Naive thymus-derived CD4-positive, alpha-beta T cell (primary cell): ENCODE results near the gene ANKRD36C. TPM values are rescaled to one million over a fixed set of nuclear protein-coding genes. Genes with fewer than 3 reads are reported as not detected.
"Not testable (repeated sequence)": the region's sequence is repeated elsewhere in the genome, so short reads cannot be mapped to it uniquely, and the experiment has no call there.

Experiments
- ATAC-seq: fragments of 150-1000 bp; cut with Tn5 transposase; 2 replicates; pipeline ENCODE4 v1.10.0; 2021; ENCODE audit warnings: mild to moderate bottlenecking, moderate library complexity
- CTCF ChIA-PET: fragments of 350-600 bp; sonication (Branson Sonifier 250); formaldehyde crosslinking; loops from one replicate; lab custom pipeline; 2021; ENCODE audit warnings: antibody characterized with exemption; lab: Charles Lee
- POLR2A ChIA-PET: fragments of 350-600 bp; sonication (Branson Sonifier 250); formaldehyde crosslinking; loops from one replicate; lab custom pipeline; 2021; ENCODE audit warnings: antibody characterized with exemption, inconsistent platforms; lab: Charles Lee
- DNase-seq, 9 donors: peaks; one replicate each; pipeline versions ENCODE4 v3.0.0 to v3.0.0-alpha.2; 2020 to 2022; ENCODE audit warnings: mixed read lengths in 1 of 9
- H3K27ac ChIP-seq: one replicate; pipeline ENCODE4 v1.7.0; 2013; ENCODE audit warnings: mild to moderate bottlenecking, low read depth, low read length, moderate library complexity
- H3K27me3 ChIP-seq, 2 donors: one replicate each; pipeline ENCODE4 v1.7.0; 2013; ENCODE audit warnings: low read length in 2 of 2, mild to moderate bottlenecking in 2 of 2, moderate library complexity in 2 of 2; ENCODE audit not compliant: control insufficient read depth in 2 of 2, insufficient read depth in 2 of 2
- H3K36me3 ChIP-seq, 3 experiments: 1 replicate in 2 of 3; 2 replicates in 1 of 3; pipeline ENCODE4 v1.7.0; 2013; ENCODE audit warnings: low read length in 3 of 3, mild to moderate bottlenecking in 3 of 3, moderate library complexity in 1 of 3; ENCODE audit not compliant: insufficient read depth in 3 of 3, control insufficient read depth in 2 of 3
- H3K4me1 ChIP-seq, 2 donors: one replicate each; pipeline ENCODE4 v1.7.0; 2013; ENCODE audit warnings: low read length in 2 of 2, mild to moderate bottlenecking in 2 of 2, moderate library complexity in 1 of 2; ENCODE audit not compliant: control insufficient read depth in 2 of 2, insufficient read depth in 2 of 2
- H3K4me3 ChIP-seq: 2 replicates; pipeline ENCODE4 v1.7.0; 2013; ENCODE audit warnings: mild to moderate bottlenecking, low read length
- H3K9me3 ChIP-seq, 3 experiments: 1 replicate in 2 of 3; 2 replicates in 1 of 3; pipeline ENCODE4 v1.7.0; 2013; ENCODE audit warnings: low read length in 3 of 3; ENCODE audit not compliant: control insufficient read depth in 2 of 3
- H3K27ac Mint-ChIP-seq, 9 donors: one replicate each; pipeline ENCODE4 v1.8.0; 2020 to 2022; ENCODE audit warnings: mixed read lengths in 9 of 9, mild to moderate bottlenecking in 8 of 9, moderate library complexity in 5 of 9, inconsistent platforms in 2 of 9
- H3K27me3 Mint-ChIP-seq, 5 donors: one replicate each; pipeline ENCODE4 v1.8.0; 2021 to 2022; ENCODE audit warnings: mixed read lengths in 5 of 5, mild to moderate bottlenecking in 1 of 5
- H3K36me3 Mint-ChIP-seq, 5 donors: one replicate each; pipeline ENCODE4 v1.8.0; 2020 to 2022; ENCODE audit warnings: mixed read lengths in 5 of 5, mild to moderate bottlenecking in 3 of 5, inconsistent platforms in 1 of 5
- H3K4me1 Mint-ChIP-seq, 7 donors: one replicate each; pipeline ENCODE4 v1.8.0; 2020 to 2022; ENCODE audit warnings: mixed read lengths in 7 of 7, mild to moderate bottlenecking in 3 of 7, inconsistent platforms in 1 of 7
- H3K4me3 Mint-ChIP-seq, 10 donors: one replicate each; pipeline ENCODE4 v1.8.0; 2020 to 2022; ENCODE audit warnings: mild to moderate bottlenecking in 10 of 10, mixed read lengths in 10 of 10, moderate library complexity in 6 of 10, inconsistent platforms in 2 of 10
- H3K9me3 Mint-ChIP-seq, 11 donors: one replicate each; pipeline ENCODE4 v1.8.0; 2020 to 2022; ENCODE audit warnings: mixed read lengths in 11 of 11, mild to moderate bottlenecking in 4 of 11, inconsistent platforms in 1 of 11, moderate library complexity in 1 of 11
- intact Hi-C, 2 donors: fragments of 100-400 bp; cut with micrococcal nuclease; formaldehyde crosslinking; loops; one replicate each; pipeline ENCODE4 v1.15.1; 2023
- polyA plus RNA-seq, 2 donors: library from polyadenylated mRNA; unstranded; fragments of 300-500 nt; fragmentation: Illumina TruSeq; gene quantifications; one replicate each; pipeline ENCODE4 v1.2.3, GENCODE V29; 2021
- total RNA-seq, 6 experiments: library from RNA in 5 of 6; stranded (reverse) in 5 of 6; gene quantifications; 1 replicate in 5 of 6; 2 replicates in 1 of 6; pipeline ENCODE4 v1.2.3 and lab custom pipeline; 2021 to 2026

Gene ANKRD36C
- total and polyA plus RNA-seq, 7 experiments from 2014 or later, result 12.7 to 96.9 (median 74.8) TPM

GRCh38 chr2:95793970-95794369 is 197.7 kb downstream of the ANKRD36C start:
- H3K36me3 ChIP-seq, H3K9me3 ChIP-seq, ATAC-seq, H3K36me3 Mint-ChIP-seq, H3K4me1 ChIP-seq, H3K27ac Mint-ChIP-seq, DNase-seq, intact Hi-C loops, H3K4me1 Mint-ChIP-seq, H3K27ac ChIP-seq, H3K27me3 ChIP-seq, H3K9me3 Mint-ChIP-seq, CTCF ChIA-PET, H3K27me3 Mint-ChIP-seq, POLR2A ChIA-PET, H3K4me3 Mint-ChIP-seq, H3K4me3 ChIP-seq: not testable (repeated sequence)

- H3K27ac Mint-ChIP-seq, H3K9me3 Mint-ChIP-seq, H3K27me3 Mint-ChIP-seq, CTCF ChIA-PET, H3K36me3 ChIP-seq, H3K4me3 ChIP-seq, H3K9me3 ChIP-seq, intact Hi-C loops, POLR2A ChIA-PET, H3K4me1 ChIP-seq, ATAC-seq, DNase-seq, H3K27me3 ChIP-seq, H3K4me3 Mint-ChIP-seq, H3K36me3 Mint-ChIP-seq, H3K4me1 Mint-ChIP-seq, H3K27ac ChIP-seq: not testable (repeated sequence)
These were observed 201.4 kb downstream of the ANKRD36C start for GRCh38 chr2:95790180-95790579.

- H3K9me3 ChIP-seq, intact Hi-C loops, H3K27me3 Mint-ChIP-seq, H3K36me3 Mint-ChIP-seq, H3K9me3 Mint-ChIP-seq, POLR2A ChIA-PET, H3K4me3 ChIP-seq, H3K4me1 ChIP-seq, H3K4me3 Mint-ChIP-seq, H3K4me1 Mint-ChIP-seq, H3K27me3 ChIP-seq, H3K27ac Mint-ChIP-seq, DNase-seq, CTCF ChIA-PET, H3K27ac ChIP-seq, ATAC-seq, H3K36me3 ChIP-seq: not testable (repeated sequence)
These were observed 202.2 kb downstream of the ANKRD36C start for GRCh38 chr2:95789385-95789784.

- DNase-seq, CTCF ChIA-PET, H3K36me3 ChIP-seq, H3K4me3 Mint-ChIP-seq, H3K27me3 ChIP-seq, H3K27ac ChIP-seq, POLR2A ChIA-PET, intact Hi-C loops, H3K4me1 Mint-ChIP-seq, H3K9me3 ChIP-seq, H3K9me3 Mint-ChIP-seq, H3K4me1 ChIP-seq, H3K27ac Mint-ChIP-seq, H3K27me3 Mint-ChIP-seq, H3K36me3 Mint-ChIP-seq, H3K4me3 ChIP-seq, ATAC-seq: not testable (repeated sequence)
These were observed 203.0 kb downstream of the ANKRD36C start for GRCh38 chr2:95788642-95789041.

Other genes starting within 250 kb of the ANKRD36C start
- 10 to 100 TPM in 1 of 5 experiments, 1 to 10 TPM in 4; 1.7 to 11.3 (median 3.7) TPM for gene GPAT2, start 43.1 kb upstream of the ANKRD36C start, total RNA-seq
- 1 to 10 TPM in 1 of 2 donors, under 1 TPM in 1; 0.34 to 4.6 TPM for gene GPAT2, start 43.1 kb upstream of the ANKRD36C start, polyA plus RNA-seq
- gene ADRA2B, start 124.7 kb upstream of the ANKRD36C start, total RNA-seq, result under 1 TPM in 3 of 5 experiments, not detected in 2; 0.15 to 0.93 (median 0.76) TPM
- gene ADRA2B, start 124.7 kb upstream of the ANKRD36C start, polyA plus RNA-seq, result not detected
- 1 to 10 TPM in 2 of 5 experiments, under 1 TPM in 3; 0.65 to 7.5 (median 0.86) TPM for gene ASTL, start 146.7 kb upstream of the ANKRD36C start, total RNA-seq
- under 1 TPM in 1 of 2 donors, not detected in 1; 0.19 TPM for gene ASTL, start 146.7 kb upstream of the ANKRD36C start, polyA plus RNA-seq
- gene DUSP2, start 153.6 kb upstream of the ANKRD36C start, total RNA-seq, result 100 to 1,000 TPM in 2 of 5 experiments, 10 to 100 TPM in 3; 22.1 to 255 (median 50.3) TPM
- 10 to 100 TPM; 21.0 to 25.6 TPM for gene DUSP2, start 153.6 kb upstream of the ANKRD36C start, polyA plus RNA-seq
- gene STARD7, start 217.0 kb upstream of the ANKRD36C start, total RNA-seq, result 100 to 1,000 TPM in 1 of 5 experiments, 10 to 100 TPM in 4; 56.5 to 133 (median 74.2) TPM
- gene STARD7, start 217.0 kb upstream of the ANKRD36C start, polyA plus RNA-seq, result 100 to 1,000 TPM; 106 to 120 TPM